GM12878 (cell line): ENCODE results near the gene PAQR7. TPM values are rescaled to one million over a fixed set of nuclear protein-coding genes. Genes with fewer than 3 reads are reported as not detected.

ENCODE experiments used
- ATAC-seq: fragments of 200-7000 bp; cut with Tn5 transposase; 3 replicates; pipeline ENCODE4 v1.9.1; 2020; ENCODE audit warnings: mild to moderate bottlenecking, moderate library complexity
- BruUV-seq: library from RNA; stranded (reverse); fragments of 400-500 nt; replicated peaks from 2 replicates; lab custom pipeline; 2021; lab: Mats Ljungman, UMichigan
- CTCF ChIA-PET: fragments of 300-600 bp; sonication (Branson Sonifier 250); formaldehyde crosslinking; extraction: SDS; loops from one replicate; lab custom pipeline; 2021; ENCODE audit warnings: inconsistent platforms; lab: Yijun Ruan, JAX
- POLR2A ChIA-PET: fragments of 350-600 bp; formaldehyde crosslinking; extraction: SDS; loops from one replicate; lab custom pipeline; 2021; ENCODE audit warnings: inconsistent platforms; lab: Charles Lee
- RAD21 ChIA-PET: fragments of 300-600 bp; sonication (Branson Sonifier 250); formaldehyde crosslinking; loops from one replicate; lab custom pipeline; 2023; ENCODE audit warnings: antibody characterized with exemption; ENCODE audit not compliant: unreplicated experiment; lab: Charles Lee
- SMC1A ChIA-PET: fragments of 300-600 bp; sonication (Branson Sonifier 250); formaldehyde crosslinking; loops from one replicate; lab custom pipeline; 2023; ENCODE audit not compliant: unreplicated experiment, uncharacterized antibody; lab: Charles Lee
- DNase-seq: peaks from one replicate; pipeline ENCODE4 v3.0.0-alpha.2; 2011; ENCODE audit warnings: low read depth, low spot score
- FAIRE-seq: peaks from 3 replicates; lab custom pipeline; 2011; peaks lifted over from hg19 to GRCh38; lab: Jason Lieb, UNC
- H2AFZ ChIP-seq: 2 replicates; pipeline ENCODE4 v1.6.0; 2011; ENCODE audit warnings: low read depth, low read length, control low read depth; ENCODE audit not compliant: control insufficient read depth
- H3K27ac ChIP-seq: 2 replicates; pipeline ENCODE4 v1.5.1; 2011; ENCODE audit warnings: control low read depth; ENCODE audit not compliant: control insufficient read depth, insufficient read depth
- H3K27me3 ChIP-seq, 2 experiments: replicated peaks in 1 of 2; 2 replicates each; pipeline versions ENCODE4 v1.6.0 to v1.6.1; 2011; ENCODE audit warnings: low read length in 1 of 2; ENCODE audit not compliant: control insufficient read depth in 2 of 2, insufficient read depth in 2 of 2
- H3K36me3 ChIP-seq, 2 experiments: 2 replicates each; pipeline ENCODE4 v1.5.1; 2011; ENCODE audit warnings: low read length in 1 of 2; ENCODE audit not compliant: control insufficient read depth in 2 of 2, insufficient read depth in 2 of 2
- H3K4me1 ChIP-seq: 2 replicates; pipeline ENCODE4 v1.6.1; 2011; ENCODE audit warnings: mild to moderate bottlenecking, low read length, moderate library complexity, mixed read lengths; ENCODE audit not compliant: control insufficient read depth, insufficient read depth
- H3K4me2 ChIP-seq: 2 replicates; pipeline ENCODE4 v1.6.0; 2011; ENCODE audit warnings: control low read depth; ENCODE audit not compliant: control insufficient read depth, insufficient read depth
- H3K4me3 ChIP-seq: fragments of 200-600 bp; sonication (generic); 2 replicates; pipeline ENCODE4 v1.5.1; 2016
- H3K79me2 ChIP-seq: 2 replicates; pipeline ENCODE4 v1.6.0; 2011; ENCODE audit warnings: low read length; ENCODE audit not compliant: control insufficient read depth, insufficient read depth
- H3K9ac ChIP-seq: 2 replicates; pipeline ENCODE4 v1.8.0; 2011; ENCODE audit warnings: low read length, control low read depth, mixed read lengths; ENCODE audit not compliant: control insufficient read depth, insufficient read depth
- H3K9me3 ChIP-seq: replicated peaks from 3 replicates; pipeline ENCODE4 v1.5.1; 2011; ENCODE audit warnings: mild to moderate bottlenecking, low read length; ENCODE audit not compliant: control insufficient read depth, insufficient read depth
- H4K20me1 ChIP-seq: 2 replicates; pipeline ENCODE4 v1.6.0; 2011; ENCODE audit not compliant: control insufficient read depth, insufficient read depth
- ATF7 ChIP-seq: fragments of 450-650 bp; IDR thresholded peaks from 2 replicates; pipeline ENCODE4 v1.6.1; 2016; ENCODE audit warnings: low read depth, mild to moderate bottlenecking
- GABPA ChIP-seq: IDR thresholded peaks from 2 replicates; pipeline ENCODE4 v1.6.1; 2014; ENCODE audit warnings: antibody characterized with exemption, low read depth, mild to moderate bottlenecking, inconsistent platforms
- POU2F2 ChIP-seq: IDR thresholded peaks from 3 replicates; pipeline ENCODE4 v1.6.1; 2011; ENCODE audit warnings: low read depth, mild to moderate bottlenecking, low read length, borderline replicate concordance
- SMC3 ChIP-seq: IDR thresholded peaks from 2 replicates; pipeline ENCODE4 v1.6.1; 2011; ENCODE audit warnings: low read length, improper control_type of control experiment, borderline replicate concordance
- SREBF2 ChIP-seq: IDR thresholded peaks from 2 replicates; pipeline ENCODE4 v1.6.1; 2012; ENCODE audit warnings: mild to moderate bottlenecking, low read length
- ZZZ3 ChIP-seq: IDR thresholded peaks from 2 replicates; pipeline ENCODE4 v1.6.1; 2011; ENCODE audit warnings: low read depth; ENCODE audit not compliant: control insufficient read depth, insufficient read length
- WGBS: methylation state at CpG from one replicate; pipeline ENCODE4 v1.1.6; 2016; ENCODE audit warnings: low lambda C conversion rate; ENCODE audit not compliant: insufficient replicate concordance, insufficient coverage; ENCODE audit errors: missing lambda C conversion rate; 5-methylcytosine and 5-hydroxymethylcytosine counted together
- in situ Hi-C: fragments of 300-500 bp; cut with MboI; formaldehyde crosslinking; loops from 9 replicates; pipeline ENCODE4 v1.14.3; 2018; ENCODE audit warnings: mixed read lengths
- intact Hi-C: fragments of 100-400 bp; cut with micrococcal nuclease; formaldehyde crosslinking; loops from one replicate; pipeline ENCODE4 v1.14.2; 2022; ENCODE audit not compliant: unreplicated experiment
- polyA plus RNA-seq, 11 experiments: library from polyadenylated mRNA; depleted of rRNA in 4 of 11; unstranded in 6 of 11; stranded (reverse) in 5 of 11; fragments of >200 nt; fragmentation: Nextera tagmentation in 4 of 11; fragmentation: Illumina TruSeq in 1 of 11; extraction: Ambion mirVana in 4 of 11; extraction: Trizol in 1 of 11; gene quantifications; 1 replicate in 1 of 11; 2 replicates in 10 of 11; pipeline versions ENCODE4 v1.2.1 to v1.2.3, GENCODE V29; 2011 to 2016; ENCODE audit warnings: inconsistent platforms in 2 of 11, missing spikeins in 2 of 11, low read depth in 1 of 11
- total RNA-seq, 4 experiments: library from RNA; depleted of rRNA in 3 of 4; stranded (reverse); fragments of >200 nt in 3 of 4; fragmentation: Illumina TruSeq in 1 of 4; extraction: Trizol in 1 of 4; gene quantifications; 2 replicates each; pipeline versions ENCODE4 v1.2.1 to v1.2.3, GENCODE V29; 2013 to 2021
- TF ChIP-seq, protein P1 (sequence below): IDR thresholded peaks from 2 replicates; pipeline ENCODE4 v1.6.1; 2011; ENCODE audit warnings: borderline replicate concordance, low read depth, mild to moderate bottlenecking, moderate library complexity, low read length; ENCODE audit not compliant: insufficient read depth, poor library complexity, severe bottlenecking

The PAQR7 gene
- total and polyA plus RNA-seq, 10 of the 15 experiments (the other 5 are each of a cell fraction or from before 2014, with no cell fraction given): 1.1 to 8.8 (median 5.2) TPM

DNA sequence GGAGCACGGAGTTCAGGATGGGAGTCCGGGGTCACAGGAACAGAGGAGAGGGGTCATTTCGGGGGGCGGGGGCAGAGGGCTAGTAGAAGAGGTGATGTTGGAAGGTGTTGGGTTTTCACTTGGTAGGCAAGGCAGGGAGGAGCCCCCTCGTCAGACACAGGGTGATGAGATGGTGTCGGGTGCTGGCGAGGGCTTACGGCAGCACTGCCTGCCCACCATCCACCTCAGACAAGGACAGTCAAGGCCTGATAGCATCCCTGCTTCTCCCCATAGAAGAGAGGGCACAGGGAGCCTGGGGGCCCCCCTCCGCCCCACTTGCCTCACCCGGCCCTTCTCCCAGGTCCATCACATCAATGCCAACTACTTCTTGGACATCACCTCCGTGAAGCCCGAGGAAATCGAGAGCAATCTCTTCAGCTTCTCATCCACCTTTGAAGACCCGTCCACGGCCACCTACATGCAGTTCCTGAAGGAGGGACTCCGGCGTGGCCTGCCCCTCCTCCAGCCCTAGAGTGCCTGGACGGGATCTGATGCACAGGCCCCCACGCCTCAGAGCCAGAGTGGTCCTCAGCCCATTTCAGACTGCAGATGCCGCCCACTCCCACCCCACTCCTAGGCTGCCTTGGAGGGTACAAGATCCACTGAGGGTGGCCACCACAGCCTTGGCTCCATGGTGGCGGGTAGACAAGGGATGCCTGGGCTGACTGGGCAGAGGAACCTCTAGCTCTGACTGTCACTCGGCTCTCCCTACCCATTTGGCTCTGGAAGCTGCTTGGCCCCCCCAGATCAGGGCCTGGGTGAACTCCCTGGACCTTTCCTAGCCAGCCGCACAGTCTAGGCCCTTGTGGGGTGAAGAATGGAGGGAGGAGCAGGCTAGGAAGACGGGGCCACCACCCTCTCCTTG, 60.0 kb downstream of the PAQR7 start:
- Histone ChIP-seq H3K9ac (no peak overlapping the region), H3K4me3 (no peak overlapping the region), H3K9me3 (no peaks in the 10 kb centered on the region), H3K27ac (no peak overlapping the region), H3K4me2 (no peak overlapping the region), H4K20me1 (no peaks in the 10 kb centered on the region), H3K79me2 (peaks cover 7% of the 10 kb centered on the region), H2AFZ (no peak overlapping the region), H3K27me3 (no peaks in the 10 kb centered on the region), H3K4me1 (peaks cover 8% of the 10 kb centered on the region; the same call in 1 of the 2 replicates), H3K36me3 (no peaks in the 10 kb centered on the region)
- ATAC-seq (no peak), FAIRE-seq (no peak), DNase-seq (no peak)
- ChIA-PET RAD21 (interaction anchor here (0.7 to 1.0 kb wide), 2 partner anchors 182 to 529 kb away, joined by 3 to 5 read pairs; partner anchors contain the start of gene PAFAH2), SMC1A (interaction anchor here (0.6 to 1.6 kb wide), 4 partner anchors 13 to 182 kb away, joined by 3 to 5 read pairs (median 4); partner anchors contain the start of gene PAFAH2), CTCF (interaction anchor here (0.7 to 8.1 kb wide), 6 partner anchors 16 to 299 kb away, joined by 3 to 63 read pairs (median 6); partner anchors contain the start of genes PAFAH2 and SELENON), POLR2A (no interaction called here)
- TF ChIP-seq ZZZ3: no peak
- no TSS peak for BruUV-seq
- intact Hi-C loops: no loop called here
- 78% methylated on average over 24 of the region's 24 CpGs for WGBS
- in situ Hi-C loops: loop anchor here (25.0 kb wide), 1 partner anchor 403 kb away; the partner anchor contains the start of gene RHCE

DNA sequence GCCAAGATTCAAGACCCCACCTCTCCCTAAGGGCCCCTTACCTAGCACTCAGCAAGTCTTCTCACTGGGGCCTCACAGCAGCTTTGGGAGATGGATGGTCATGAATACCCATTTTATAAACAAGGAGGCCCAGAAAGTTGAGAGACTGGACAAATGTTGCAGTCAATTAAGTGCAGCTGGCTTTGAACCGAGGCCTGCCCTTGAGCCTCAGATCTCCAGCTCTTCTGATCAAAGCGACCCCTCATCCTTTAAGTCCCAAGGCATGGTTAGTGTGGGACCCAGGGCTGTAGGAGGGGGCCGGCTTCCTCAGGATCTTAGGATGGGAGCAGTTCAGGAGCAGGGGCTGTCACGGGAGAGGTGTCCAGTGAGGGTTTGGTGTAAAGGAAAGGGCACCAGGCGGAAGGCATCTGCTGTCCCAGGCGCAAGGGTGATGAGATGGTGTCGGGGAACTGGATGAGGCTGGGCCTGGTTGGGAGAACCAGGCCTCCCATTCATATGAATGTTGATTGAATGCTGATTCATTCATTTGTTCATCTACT, 60.9 kb downstream of the PAQR7 start:
- Histone ChIP-seq H2AFZ (no peak overlapping the region), H3K27ac (no peak overlapping the region), H3K79me2 (0 out of 2 replicates have a peak, but pooled peaks cover 3% of the 10 kb centered on the region), H3K36me3 (no peaks in the 10 kb centered on the region), H3K9me3 (no peaks in the 10 kb centered on the region), H3K9ac (no peak overlapping the region), H3K4me3 (no peak overlapping the region), H3K4me1 (peaks cover 10% of the 10 kb centered on the region; the same call in 1 of the 2 replicates), H3K27me3 (no peaks in the 10 kb centered on the region), H4K20me1 (no peaks in the 10 kb centered on the region), H3K4me2 (no peak overlapping the region)
- no TSS peak for BruUV-seq
- intact Hi-C loops: loop anchor here (5.0 kb wide), 1 partner anchor 292 kb away; no protein-coding TSS in a partner anchor
- DNase-seq: no peak
- CTCF ChIA-PET: interaction anchor here (0.7 to 8.1 kb wide), 8 partner anchors 15 to 298 kb away, joined by 3 to 63 read pairs (median 5); partner anchors contain the start of genes PAFAH2 and SELENON
- no peak for FAIRE-seq
- in situ Hi-C loops: loop anchor here (5.0 to 25.0 kb wide), 2 partner anchors 402 to 577 kb away; partner anchors contain the start of gene RHCE
- SMC1A ChIA-PET: interaction anchor here (0.7 to 1.6 kb wide), 4 partner anchors 12 to 315 kb away, joined by 4 to 5 read pairs (median 4); partner anchors contain the start of gene PAFAH2
- 45% methylated on average over 7 of the region's 7 CpGs for WGBS
- TF ChIP-seq SMC3 (no peak), SREBF2 (no peak), POU2F2 (no peak), ATF7 (no peak), GABPA (no peak)
- TF ChIP-seq, protein P1, sequence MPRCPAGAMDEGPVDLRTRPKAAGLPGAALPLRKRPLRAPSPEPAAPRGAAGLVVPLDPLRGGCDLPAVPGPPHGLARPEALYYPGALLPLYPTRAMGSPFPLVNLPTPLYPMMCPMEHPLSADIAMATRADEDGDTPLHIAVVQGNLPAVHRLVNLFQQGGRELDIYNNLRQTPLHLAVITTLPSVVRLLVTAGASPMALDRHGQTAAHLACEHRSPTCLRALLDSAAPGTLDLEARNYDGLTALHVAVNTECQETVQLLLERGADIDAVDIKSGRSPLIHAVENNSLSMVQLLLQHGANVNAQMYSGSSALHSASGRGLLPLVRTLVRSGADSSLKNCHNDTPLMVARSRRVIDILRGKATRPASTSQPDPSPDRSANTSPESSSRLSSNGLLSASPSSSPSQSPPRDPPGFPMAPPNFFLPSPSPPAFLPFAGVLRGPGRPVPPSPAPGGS: no peak
- TF ChIP-seq, all 136 proteins: peak for 0
- ChIA-PET RAD21 (interaction anchor here (0.5 to 1.0 kb wide), 3 partner anchors 183 to 608 kb away, joined by 3 to 5 read pairs (median 4); partner anchors contain the start of gene PAFAH2), POLR2A (no interaction called here)
- ATAC-seq: no peak
